ENCODE results near the gene KRT79. TPM values are rescaled to one million over a fixed set of nuclear protein-coding genes. Genes with fewer than 3 reads are reported as not detected.
"Not testable (repeated sequence)": the region's sequence is repeated elsewhere in the genome, so short reads cannot be mapped to it uniquely, and the experiment has no call there.

The KRT79 gene
- total RNA-seq, 1 experiment from 2014 or later: not detected

GRCh38 chr12:52857500-52857899 lies 23.4 kb upstream of the KRT79 start:
- POLR2A ChIA-PET: no interaction called here
- Histone ChIP-seq H3K36me3 (ENCODE audit: control insufficient read depth, insufficient read depth, low read length) (no peaks in the 10 kb centered on the region), H3K9me3 (ENCODE audit: control insufficient read depth, insufficient read depth, low read depth, low read length) (no peaks in the 10 kb centered on the region), H3K4me1 (ENCODE audit: control insufficient read depth, insufficient read depth, low read length) (no peaks in the 10 kb centered on the region), H3K27ac (ENCODE audit: low read length) (no peak overlapping the region), H3K27me3 (ENCODE audit: control insufficient read depth, insufficient read depth, low read length) (no peaks in the 10 kb centered on the region; the same call in 1 of the 2 replicates), H3K4me3 (ENCODE audit: low read depth in 2 of 2, low read length in 2 of 2) (no peak overlapping the region)
- CTCF ChIA-PET: no interaction called here
- in situ Hi-C loops (cut with HindIII; ENCODE audit: low pct_unique_long_range_greater_than_20kb, low sequenced_read_pairs) (no loop called here), intact Hi-C loops (cut with micrococcal nuclease; ENCODE audit: unreplicated experiment) (no loop called here)
- ATAC-seq: no peak
- no peak for TF ChIP-seq SIN3A (IDR thresholded peaks at IDR 0.05; ENCODE audit: borderline replicate concordance, insufficient read depth, low read depth, low read length)
- no peak for TF ChIP-seq REST (IDR thresholded peaks at IDR 0.05; ENCODE audit: insufficient read depth in 1 of 2, low read depth in 2 of 2, low read length in 1 of 2)
- TF ChIP-seq TCF7L2 (IDR thresholded peaks at IDR 0.05; ENCODE audit: low read depth, low read length): no peak
- TF ChIP-seq CTCF (IDR thresholded peaks at IDR 0.05): no peak
- TF ChIP-seq POLR2AphosphoS5 (IDR thresholded peaks at IDR 0.05; ENCODE audit: low read depth, low read length): no peak
- no peak for DNase-seq (ENCODE audit: low read depth, low spot score)
- no TSS peak for BruUV-seq (replicated peaks)

DNA sequence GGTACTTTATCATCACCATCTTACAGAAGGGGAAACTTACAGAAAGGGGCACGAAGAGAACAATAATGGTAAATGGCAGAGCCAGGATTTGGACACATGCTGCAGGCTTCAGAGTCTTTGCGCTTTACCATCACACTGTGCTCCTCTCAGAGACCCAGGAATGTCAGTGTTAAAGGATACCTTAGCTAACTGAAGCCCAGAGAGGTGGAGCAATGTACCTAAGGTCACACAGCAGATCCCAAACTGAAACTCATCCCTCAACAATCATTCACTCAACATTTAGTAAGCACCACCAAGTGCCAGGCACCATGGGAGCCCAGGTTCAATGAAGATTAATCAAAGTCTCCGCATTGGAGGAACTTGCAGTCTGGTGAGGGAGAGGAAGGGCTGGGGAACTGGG lies 22.7 kb upstream of the KRT79 start:
- Histone ChIP-seq H3K27ac (ENCODE audit: low read length) (no peak overlapping the region), H3K4me1 (ENCODE audit: control insufficient read depth, insufficient read depth, low read length) (no peaks in the 10 kb centered on the region), H3K36me3 (ENCODE audit: control insufficient read depth, insufficient read depth, low read length) (no peaks in the 10 kb centered on the region), H3K27me3 (ENCODE audit: control insufficient read depth, insufficient read depth, low read length) (no peaks in the 10 kb centered on the region; the same call in 1 of the 2 replicates), H3K4me3 (ENCODE audit: low read depth in 2 of 2, low read length in 2 of 2) (no peak overlapping the region), H3K9me3 (ENCODE audit: control insufficient read depth, insufficient read depth, low read depth, low read length) (no peaks in the 10 kb centered on the region)
- no TSS peak for BruUV-seq (replicated peaks)
- TF ChIP-seq TCF7L2 (IDR thresholded peaks at IDR 0.05; ENCODE audit: low read depth, low read length) (no peak), POLR2AphosphoS5 (IDR thresholded peaks at IDR 0.05; ENCODE audit: low read depth, low read length) (no peak), SIN3A (IDR thresholded peaks at IDR 0.05; ENCODE audit: borderline replicate concordance, insufficient read depth, low read depth, low read length) (no peak), REST (IDR thresholded peaks at IDR 0.05; ENCODE audit: insufficient read depth in 1 of 2, low read depth in 2 of 2, low read length in 1 of 2) (no peak), CTCF (IDR thresholded peaks at IDR 0.05) (no peak)
- intact Hi-C loops (cut with micrococcal nuclease; ENCODE audit: unreplicated experiment) (no loop called here), in situ Hi-C loops (cut with HindIII; ENCODE audit: low pct_unique_long_range_greater_than_20kb, low sequenced_read_pairs) (no loop called here)
- CTCF ChIA-PET: interaction anchor here (0.5 kb wide), 1 partner anchor 704 kb away, joined by 7 read pairs; no protein-coding TSS in a partner anchor
- POLR2A ChIA-PET: no interaction called here
- ATAC-seq (no peak), DNase-seq (ENCODE audit: low read depth, low spot score) (no peak)

GRCh38 chr12:52856077-52856476 lies 22.0 kb upstream of the KRT79 start:
- DNase-seq (ENCODE audit: low read depth, low spot score); ATAC-seq; POLR2A ChIA-PET; H3K27me3 ChIP-seq (ENCODE audit: control insufficient read depth, insufficient read depth, low read length); H3K4me1 ChIP-seq (ENCODE audit: control insufficient read depth, insufficient read depth, low read length); H3K27ac ChIP-seq (ENCODE audit: low read length); H3K36me3 ChIP-seq (ENCODE audit: control insufficient read depth, insufficient read depth, low read length); in situ Hi-C loops (cut with HindIII; ENCODE audit: low pct_unique_long_range_greater_than_20kb, low sequenced_read_pairs); H3K4me3 ChIP-seq (ENCODE audit: low read depth in 2 of 2, low read length in 2 of 2); H3K9me3 ChIP-seq (ENCODE audit: control insufficient read depth, insufficient read depth, low read depth, low read length); BruUV-seq (replicated peaks); intact Hi-C loops (cut with micrococcal nuclease; ENCODE audit: unreplicated experiment): not testable (repeated sequence)
- CTCF ChIA-PET: interaction anchor here (0.5 kb wide), 1 partner anchor 703 kb away, joined by 7 read pairs; no protein-coding TSS in a partner anchor

Data from Panc1 (cell line).